HCT116 (cell line): ENCODE results near the gene PRDM1. TPM values are rescaled to one million over a fixed set of nuclear protein-coding genes. Genes with fewer than 3 reads are reported as not detected.

Experiments
- ATAC-seq: fragments of 200-7000 bp; cut with Tn5 transposase; 2 replicates; pipeline ENCODE4 v1.9.1; 2020; ENCODE audit warnings: mild to moderate bottlenecking, moderate library complexity
- BruUV-seq: library from RNA; stranded (reverse); fragments of 400-500 nt; replicated peaks from 2 replicates; lab custom pipeline; 2021; lab: Mats Ljungman, UMichigan
- CTCF ChIA-PET: fragments of 300-600 bp; sonication (Branson Sonifier 250); formaldehyde crosslinking; loops from one replicate; lab custom pipeline; 2021; ENCODE audit warnings: antibody characterized with exemption; lab: Charles Lee
- POLR2A ChIA-PET: fragments of 300-600, 350-600 bp; sonication (Branson Sonifier 250); formaldehyde crosslinking; loops from one replicate; lab custom pipeline; 2021; ENCODE audit warnings: antibody characterized with exemption; lab: Charles Lee
- RAD21 ChIA-PET, 2 experiments: fragments of 300-600 bp; sonication (Branson Sonifier 250); formaldehyde crosslinking; loops; one replicate each; lab custom pipeline; 2023; ENCODE audit warnings: low total read pairs in 2 of 2; ENCODE audit not compliant: uncharacterized antibody in 2 of 2, unreplicated experiment in 2 of 2, low non-redundant PET in 1 of 2; lab: Charles Lee
- DNase-seq: peaks from one replicate; pipeline ENCODE4 v3.0.0-alpha.2; 2010; ENCODE audit warnings: low read depth, low spot score
- H2AFZ ChIP-seq: fragments of 200-600 bp; shearing (Covaris generic), sonication (generic); 2 replicates; pipeline ENCODE4 v1.6.1; 2017; ENCODE audit warnings: low read depth, mixed run types, mixed read lengths, antibody characterized with exemption, low read length; ENCODE audit not compliant: poor library complexity, severe bottlenecking
- H3K27ac ChIP-seq: 2 replicates; pipeline ENCODE4 v1.5.1; 2012; ENCODE audit warnings: low read depth, low read length
- H3K27me3 ChIP-seq: fragments of 200-600 bp; sonication (generic); 2 replicates; pipeline ENCODE4 v1.6.1; 2016; ENCODE audit warnings: mixed run types, low read length, mixed read lengths; ENCODE audit not compliant: insufficient read depth
- H3K36me3 ChIP-seq, 2 experiments: fragments of 200-500 bp in 1 of 2; fragments of 200-600 bp in 1 of 2; sonication (Bioruptor generic) in 1 of 2; sonication (generic) in 1 of 2; 2 replicates each; pipeline versions ENCODE4 v1.5.1 to v1.6.1; 2014 to 2016; ENCODE audit warnings: low read length in 2 of 2, inconsistent platforms in 1 of 2, mixed read lengths in 1 of 2, mixed run types in 1 of 2; ENCODE audit not compliant: insufficient read depth in 2 of 2, control insufficient read depth in 1 of 2
- H3K4me1 ChIP-seq, 2 experiments: fragments of 200-600 bp in 1 of 2; sonication (generic) in 1 of 2; 2 replicates each; pipeline versions ENCODE4 v1.5.1 to v1.6.1; 2012 to 2017; ENCODE audit warnings: low read length in 2 of 2, inconsistent platforms in 1 of 2, mild to moderate bottlenecking in 1 of 2, mixed read lengths in 1 of 2, mixed run types in 1 of 2, moderate library complexity in 1 of 2; ENCODE audit not compliant: insufficient read depth in 2 of 2, control insufficient read depth in 1 of 2
- H3K4me2 ChIP-seq: fragments of 200-600 bp; sonication (generic); 2 replicates; pipeline ENCODE4 v1.6.1; 2017; ENCODE audit warnings: mixed run types, low read length, mixed read lengths
- H3K4me3 ChIP-seq, 2 experiments: fragments of 200-600 bp in 1 of 2; sonication (generic) in 1 of 2; replicated peaks in 1 of 2; 2 replicates each; pipeline ENCODE4 v1.5.1; 2011 to 2016; ENCODE audit warnings: low read length in 2 of 2, control low read depth in 1 of 2, low read depth in 1 of 2, mild to moderate bottlenecking in 1 of 2, mixed read lengths in 1 of 2, mixed run types in 1 of 2
- H3K79me2 ChIP-seq: fragments of 200-600 bp; sonication (generic); 2 replicates; pipeline ENCODE4 v1.6.1; 2017; ENCODE audit warnings: mild to moderate bottlenecking, mixed run types, low read length, moderate library complexity, mixed read lengths; ENCODE audit not compliant: insufficient read depth
- H3K9ac ChIP-seq: fragments of 200-600 bp; sonication (generic); 2 replicates; pipeline ENCODE4 v1.6.1; 2016; ENCODE audit warnings: low read length, mixed read lengths
- H3K9me2 ChIP-seq: fragments of 200-600 bp; sonication (generic), shearing (Covaris generic); 2 replicates; pipeline ENCODE4 v1.6.1; 2017; ENCODE audit warnings: mixed run types, mild to moderate bottlenecking, moderate library complexity; ENCODE audit not compliant: insufficient read depth
- H3K9me3 ChIP-seq, 2 experiments: fragments of 200-500 bp in 1 of 2; fragments of 200-600 bp in 1 of 2; sonication (Bioruptor generic) in 1 of 2; sonication (generic) in 1 of 2; 2 replicates each; pipeline ENCODE4 v1.6.1; 2014 to 2017; ENCODE audit warnings: low read length in 2 of 2, mixed read lengths in 2 of 2, inconsistent platforms in 1 of 2, low read depth in 1 of 2, mild to moderate bottlenecking in 1 of 2, mixed run types in 1 of 2, moderate library complexity in 1 of 2; ENCODE audit not compliant: control insufficient read depth in 1 of 2, insufficient read depth in 1 of 2
- H4K20me1 ChIP-seq: fragments of 200-600 bp; sonication (generic), shearing (Covaris generic); 2 replicates; pipeline ENCODE4 v1.6.1; 2017; ENCODE audit warnings: mixed run types, mild to moderate bottlenecking, moderate library complexity; ENCODE audit not compliant: insufficient read depth
- CTCF ChIP-seq, 3 experiments: fragments of 200-600 bp in 1 of 3; sonication (generic) in 1 of 3; IDR thresholded peaks in 2 of 3; conservative IDR thresholded peaks in 1 of 3; 2 replicates each; pipeline ENCODE4 v1.5.1; 2012 to 2017; ENCODE audit warnings: low read depth in 2 of 3, low read length in 2 of 3, antibody characterized with exemption in 1 of 3, borderline replicate concordance in 1 of 3, control low read depth in 1 of 3, mild to moderate bottlenecking in 1 of 3, mixed read lengths in 1 of 3, mixed run types in 1 of 3, moderate library complexity in 1 of 3; ENCODE audit not compliant: insufficient read depth in 1 of 3
- EZH2phosphoT487 ChIP-seq: fragments of 200-600 bp; IDR thresholded peaks from 2 replicates; pipeline ENCODE4 v1.6.1; 2018; ENCODE audit warnings: antibody characterized with exemption, borderline replicate concordance
- MAX ChIP-seq: IDR thresholded peaks from 2 replicates; pipeline ENCODE4 v1.6.1; 2012
- POLR2AphosphoS5 ChIP-seq: IDR thresholded peaks from 2 replicates; pipeline ENCODE4 v1.6.1; 2011; ENCODE audit warnings: mild to moderate bottlenecking, low read depth, low read length, moderate library complexity
- REST ChIP-seq: IDR thresholded peaks from 2 replicates; pipeline ENCODE4 v1.6.1; 2012; ENCODE audit warnings: low read depth
- SIN3A ChIP-seq: IDR thresholded peaks from 2 replicates; pipeline ENCODE4 v1.6.1; 2012; ENCODE audit warnings: low read depth
- SP1 ChIP-seq: IDR thresholded peaks from 2 replicates; pipeline ENCODE4 v1.6.1; 2012; ENCODE audit warnings: low read depth
- TCF7L2 ChIP-seq: IDR thresholded peaks from 2 replicates; pipeline ENCODE4 v1.7.0; 2011; ENCODE audit warnings: borderline replicate concordance, inconsistent platforms; ENCODE audit not compliant: insufficient read depth, insufficient read length; ENCODE audit errors: extremely low read depth
- YY1 ChIP-seq: IDR thresholded peaks from 2 replicates; pipeline ENCODE4 v1.6.1; 2011; ENCODE audit warnings: low read length, low read depth, moderate library complexity, mild to moderate bottlenecking; ENCODE audit not compliant: insufficient replicate concordance; ENCODE audit errors: extremely low read depth
- ZNF274 ChIP-seq: fragments of 200-500 bp; sonication (Bioruptor generic); IDR thresholded peaks from 2 replicates; pipeline ENCODE4 v1.6.1; 2014; ENCODE audit warnings: mild to moderate bottlenecking, low read depth, low read length, inconsistent platforms
- intact Hi-C: fragments of 100-400 bp; cut with micrococcal nuclease; formaldehyde crosslinking; loops from 2 replicates; pipeline ENCODE4 v1.10.0; 2022
- total RNA-seq: library from RNA; stranded (reverse); gene quantifications from one replicate; pipeline ENCODE4 v1.2.1, GENCODE V29; 2021; ENCODE audit not compliant: unreplicated experiment

The PRDM1 gene
- total RNA-seq, 1 experiment from 2014 or later: 3.4 TPM

DNA sequence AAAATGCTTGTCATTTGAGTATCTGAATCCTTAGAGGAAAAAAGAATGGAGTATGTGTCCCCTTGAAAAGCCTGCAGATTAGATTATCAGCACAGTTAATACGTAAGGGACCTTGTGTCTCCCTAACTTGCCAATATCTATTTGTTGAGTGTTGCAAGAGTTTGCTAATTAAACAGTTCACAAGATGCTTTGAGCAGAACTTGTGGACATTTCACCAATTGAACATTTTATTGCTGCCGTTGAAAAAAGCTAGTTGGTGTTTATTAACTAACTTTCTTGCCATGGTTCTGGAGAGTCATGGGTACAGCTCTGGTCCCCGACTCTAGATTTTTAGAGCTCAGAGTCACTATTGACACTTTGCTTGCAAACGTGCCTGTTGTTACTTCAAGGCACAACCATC lies 30.6 kb upstream of the PRDM1 start:
- Histone ChIP-seq H4K20me1 (no peaks in the 10 kb centered on the region), H3K9ac (no peak overlapping the region), H3K27me3 (no peaks in the 10 kb centered on the region), H3K4me3 (no peak overlapping the region), H3K9me2 (no peaks in the 10 kb centered on the region), H3K4me1 (peaks cover 3 to 10% of the 10 kb centered on the region in 2 experiments; a peak in 2 of 4 replicates), H3K27ac (no peak overlapping the region), H3K79me2 (no peaks in the 10 kb centered on the region), H3K36me3 (no peaks in the 10 kb centered on the region), H3K9me3 (no peaks in the 10 kb centered on the region), H2AFZ (no peak overlapping the region), H3K4me2 (no peak overlapping the region)
- ChIA-PET RAD21 (no interaction called here), CTCF (no interaction called here), POLR2A (no interaction called here)
- BruUV-seq: no TSS peak
- intact Hi-C loops: no loop called here
- ATAC-seq (no peak), DNase-seq (no peak)
- TF ChIP-seq EZH2phosphoT487 (no peak), CTCF (IDR thresholded peaks at IDR 0.05 in 2 of 3, conservative IDR thresholded peaks at IDR 0.05 in 1 of 3; ENCODE audit: borderline replicate concordance in 1 of 3, insufficient read depth in 1 of 3, low read depth in 2 of 3, low read length in 2 of 3) (no peak), REST (no peak), SIN3A (no peak), TCF7L2 (no peak), YY1 (no peak), ZNF274 (no peak), SP1 (no peak), POLR2AphosphoS5 (no peak), MAX (no peak)
